Large intestine (tissue), 3 donors: ENCODE results near the gene PRDX2. TPM values are rescaled to one million over a fixed set of nuclear protein-coding genes. Genes with fewer than 3 reads are reported as not detected.
A peak's percentile ranks its signal among the peaks of the same experiment; 100 is the strongest.

Source experiments
- DNase-seq, 2 donors: peaks; one replicate each; pipeline versions ENCODE4 v3.0.0 to v3.0.0-alpha.2; 2013
- H3K27ac ChIP-seq: one replicate; pipeline ENCODE4 v1.5.1; 2013; ENCODE audit warnings: low read length
- H3K27me3 ChIP-seq: 2 replicates; pipeline ENCODE4 v1.6.1; 2013; ENCODE audit warnings: low read length; ENCODE audit not compliant: control insufficient read depth, insufficient read depth
- H3K36me3 ChIP-seq: 2 replicates; pipeline ENCODE4 v1.6.1; 2013; ENCODE audit warnings: low read length; ENCODE audit not compliant: control insufficient read depth, insufficient read depth
- H3K4me1 ChIP-seq: one replicate; pipeline ENCODE4 v1.6.1; 2013; ENCODE audit warnings: low read length; ENCODE audit not compliant: control insufficient read depth, insufficient read depth
- H3K4me3 ChIP-seq: one replicate; pipeline ENCODE4 v1.5.1; 2013; ENCODE audit warnings: low read length
- H3K9me3 ChIP-seq: one replicate; pipeline ENCODE4 v1.6.1; 2013; ENCODE audit warnings: mild to moderate bottlenecking, low read depth, low read length, moderate library complexity; ENCODE audit not compliant: control insufficient read depth
- WGBS: methylation state at CpG from one replicate; pipeline ENCODE4 v1.1.5; 2013; ENCODE audit warnings: low lambda C conversion rate; ENCODE audit not compliant: insufficient coverage; 5-methylcytosine and 5-hydroxymethylcytosine counted together
- polyA plus RNA-seq: library from polyadenylated mRNA; unstranded; fragments of 120-200 nt; gene quantifications from one replicate; pipeline ENCODE4 v1.2.1, GENCODE V29; 2013

The PRDX2 gene
- polyA plus RNA-seq, 1 donor, result 271 TPM

DNA sequence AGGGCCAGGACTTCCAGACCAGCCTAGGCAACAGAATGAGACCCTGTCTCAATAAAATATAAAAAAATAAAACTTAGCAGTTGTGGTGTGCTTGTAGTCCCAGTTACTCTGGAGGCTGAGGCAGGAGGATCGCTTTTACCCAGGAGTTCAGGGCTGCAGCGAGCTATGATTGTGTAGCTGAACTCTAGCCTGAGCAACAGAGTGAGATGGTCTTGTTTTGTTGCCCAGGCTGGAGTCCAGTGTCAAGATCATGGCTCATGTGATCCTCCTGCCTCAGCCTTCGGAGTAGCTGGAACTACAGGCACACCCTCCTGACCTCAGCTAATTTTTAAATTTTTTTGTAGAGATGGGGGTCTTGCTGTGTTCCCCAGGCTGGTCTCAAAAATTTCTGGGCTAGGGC lies 14.6 kb downstream of the PRDX2 start:
- peak in 1 of 2 donors; percentile 55 for DNase-seq
- Histone ChIP-seq H3K27ac (peak overlapping the region; percentile 100), H3K9me3 (no peaks in the 10 kb centered on the region), H3K4me3 (no peak overlapping the region), H3K27me3 (no peaks in the 10 kb centered on the region), H3K4me1 (peaks cover 78% of the 10 kb centered on the region), H3K36me3 (no peaks in the 10 kb centered on the region)
- WGBS, result no CpG with 5 or more reads among the region's 3 CpGs

DNA sequence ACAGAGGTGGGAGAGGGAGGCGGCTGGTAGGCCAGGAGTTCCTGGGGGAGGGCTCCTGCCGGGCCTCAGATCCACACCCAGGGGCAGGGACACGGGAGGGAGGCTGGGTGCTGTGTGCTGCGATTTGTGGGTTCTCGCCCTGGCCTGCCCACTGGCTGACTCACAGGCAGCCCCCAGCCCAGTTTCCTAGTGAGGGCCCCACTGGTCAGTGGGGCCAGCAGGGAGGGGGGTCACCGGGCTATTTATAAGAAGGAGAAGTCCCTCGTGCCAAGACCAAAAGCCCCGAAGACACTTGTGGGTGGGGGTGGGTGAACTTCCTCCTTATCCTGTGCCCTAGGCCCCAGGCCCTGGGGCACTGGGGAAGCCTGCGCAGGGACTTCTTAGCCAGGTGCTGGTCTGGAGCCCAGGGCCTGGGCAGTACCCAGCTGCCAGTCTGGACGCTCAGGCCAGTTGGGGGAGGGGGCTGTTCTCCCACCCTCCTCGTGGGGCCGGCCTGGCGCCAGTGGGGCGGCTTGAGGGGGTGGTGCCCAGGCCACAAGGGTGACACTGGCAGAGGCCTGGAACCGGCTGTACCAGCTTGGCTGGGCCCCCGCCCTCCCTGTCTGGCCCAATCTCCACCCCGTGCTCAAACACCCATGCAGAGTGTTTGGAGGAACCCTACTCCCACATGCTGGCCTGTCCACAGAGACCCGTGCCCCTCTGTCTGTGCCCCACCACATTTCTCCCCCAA lies 15.3 kb downstream of the PRDX2 start:
- Histone ChIP-seq H3K36me3 (no peaks in the 10 kb centered on the region), H3K4me3 (no peak overlapping the region), H3K27me3 (no peaks in the 10 kb centered on the region), H3K4me1 (peaks cover 82% of the 10 kb centered on the region), H3K9me3 (no peaks in the 10 kb centered on the region), H3K27ac (peak overlapping the region; percentile 100)
- peak in 1 of 2 donors; percentile 50 for DNase-seq
- WGBS, result no CpG with 5 or more reads among the region's 18 CpGs

DNA sequence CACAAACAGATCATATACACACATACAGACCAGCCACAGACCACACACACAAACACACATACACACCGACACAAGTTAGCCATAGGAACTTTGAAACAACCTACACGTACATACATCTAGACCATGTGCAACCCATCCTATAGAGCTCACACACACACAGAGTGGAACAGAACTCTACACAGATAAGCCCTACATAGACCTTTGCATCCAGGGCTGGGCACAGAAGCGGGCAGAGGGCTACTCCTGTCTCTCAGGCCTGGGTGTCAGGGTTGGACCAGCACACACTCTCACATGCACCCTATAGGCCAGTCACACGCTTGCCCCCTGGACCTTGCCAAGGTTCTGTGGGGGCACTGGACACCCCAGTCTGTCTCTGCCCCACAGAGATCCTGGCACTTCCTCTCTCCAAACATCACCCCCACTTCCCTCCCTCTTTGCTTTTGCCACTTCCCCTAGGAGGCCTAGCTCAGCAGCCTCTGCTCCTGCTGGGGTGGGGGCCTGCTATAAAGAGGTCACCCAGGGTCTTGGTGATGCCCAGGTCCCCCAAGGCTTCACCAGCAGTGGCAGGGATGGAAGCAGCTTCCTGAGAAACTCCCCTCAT lies 16.1 kb downstream of the PRDX2 start:
- Histone ChIP-seq H3K4me3 (no peak overlapping the region), H3K9me3 (no peaks in the 10 kb centered on the region), H3K36me3 (no peaks in the 10 kb centered on the region), H3K27ac (peak overlapping the region; percentile 100), H3K27me3 (no peaks in the 10 kb centered on the region), H3K4me1 (peaks cover 77% of the 10 kb centered on the region)
- no CpG with 5 or more reads among the region's 4 CpGs for WGBS
- DNase-seq, result peak; percentile 65 to 79

DNA sequence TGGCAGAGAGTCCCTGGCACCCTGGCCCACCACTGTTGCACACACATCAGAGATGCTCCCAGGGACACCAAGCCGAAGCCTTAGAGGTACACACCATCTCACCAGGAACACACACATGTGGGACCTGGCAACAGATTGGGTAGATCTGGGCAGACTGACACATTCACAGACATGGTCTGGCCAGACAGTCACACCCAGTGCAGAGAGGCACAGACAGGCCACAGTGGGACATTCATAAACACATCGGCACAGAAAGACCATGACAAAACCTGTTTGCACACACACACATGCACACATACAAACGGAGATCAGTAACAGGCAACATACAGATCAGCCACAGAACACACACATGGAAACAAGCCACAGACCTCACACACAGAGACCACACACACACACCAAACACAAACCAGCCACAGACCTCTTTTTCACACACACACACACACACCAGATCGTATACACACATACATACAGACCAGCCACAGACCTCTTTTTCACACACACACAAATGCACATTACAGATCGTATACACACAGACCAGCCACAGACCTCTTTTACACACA lies 16.6 kb downstream of the PRDX2 start:
- peak overlapping the region; percentile 100 for H3K27ac ChIP-seq
- DNase-seq, result peak in 1 of 2 donors; percentile 73
- no CpG with 5 or more reads among the region's 5 CpGs for WGBS
- H3K4me3 ChIP-seq, result no peak overlapping the region
- H3K36me3 ChIP-seq, result no peaks in the 10 kb centered on the region
- H3K9me3 ChIP-seq, result no peaks in the 10 kb centered on the region
- peaks cover 74% of the 10 kb centered on the region for H3K4me1 ChIP-seq
- H3K27me3 ChIP-seq, result no peaks in the 10 kb centered on the region

DNA sequence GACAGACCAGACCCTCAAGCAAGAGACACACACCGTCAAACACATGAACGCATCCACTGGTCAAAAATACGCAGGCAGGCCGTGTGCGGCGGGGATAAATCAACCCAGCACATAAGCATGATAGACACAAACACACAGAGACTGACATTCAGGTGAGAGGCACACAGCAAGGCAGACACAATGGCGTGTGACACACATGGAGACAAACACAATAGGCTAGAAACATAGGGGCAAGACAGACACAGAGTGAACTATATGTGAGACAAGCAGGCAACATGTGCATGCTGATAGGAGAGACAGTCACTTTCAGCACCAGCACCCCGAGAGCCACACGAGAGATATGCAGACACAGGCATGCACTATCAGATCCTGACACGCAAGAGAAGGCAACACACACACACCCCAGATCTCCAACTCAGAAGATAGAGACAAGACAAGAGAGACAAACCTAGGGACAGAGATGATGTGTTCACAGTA lies 17.2 kb downstream of the PRDX2 start:
- no CpG with 5 or more reads among the region's 10 CpGs for WGBS
- Histone ChIP-seq H3K36me3 (no peaks in the 10 kb centered on the region), H3K4me3 (no peak overlapping the region)

DNA sequence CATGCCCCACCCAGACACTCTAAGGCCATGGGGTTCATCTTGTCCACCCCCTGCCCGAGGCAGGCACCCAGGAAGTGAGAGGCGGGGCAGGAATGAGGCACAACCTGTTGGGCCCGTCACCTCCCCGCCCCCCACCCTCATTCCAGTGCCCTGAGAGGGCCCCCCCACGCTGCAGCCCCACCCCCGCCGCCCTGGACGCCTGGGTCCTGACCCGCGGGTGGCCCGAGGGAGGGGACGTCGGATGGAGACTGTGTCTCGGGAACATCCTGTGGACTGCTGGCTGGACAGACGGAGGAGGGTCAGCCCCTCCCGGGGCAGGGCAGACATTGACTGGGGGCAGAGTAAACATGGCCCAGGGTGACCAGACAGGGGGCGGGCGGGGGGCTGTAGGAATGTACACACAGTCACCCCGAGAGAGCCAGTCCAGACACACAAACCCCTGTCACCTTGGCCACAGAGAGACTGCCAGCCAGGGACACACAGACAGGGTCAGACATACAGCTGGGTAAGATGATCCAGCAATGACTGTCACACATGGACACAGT lies 17.7 kb downstream of the PRDX2 start:
- WGBS, result no CpG with 5 or more reads among the region's 19 CpGs
- H3K36me3 ChIP-seq, result no peaks in the 10 kb centered on the region
- no peak overlapping the region for H3K4me3 ChIP-seq
- peak in 1 of 2 donors; percentile 70 for DNase-seq
- peak overlapping the region; percentile 100 for H3K27ac ChIP-seq
- no peaks in the 10 kb centered on the region for H3K27me3 ChIP-seq
- H3K9me3 ChIP-seq, result no peaks in the 10 kb centered on the region
- peaks cover 75% of the 10 kb centered on the region for H3K4me1 ChIP-seq

More for the DNA sequence above, 17.2 kb downstream of the PRDX2 start:
- Histone ChIP-seq H3K4me1 (peaks cover 75% of the 10 kb centered on the region), H3K27me3 (no peaks in the 10 kb centered on the region), H3K27ac (peak overlapping the region; percentile 100), H3K9me3 (no peaks in the 10 kb centered on the region)
- DNase-seq, result peak in 1 of 2 donors; percentile 61

DNA sequence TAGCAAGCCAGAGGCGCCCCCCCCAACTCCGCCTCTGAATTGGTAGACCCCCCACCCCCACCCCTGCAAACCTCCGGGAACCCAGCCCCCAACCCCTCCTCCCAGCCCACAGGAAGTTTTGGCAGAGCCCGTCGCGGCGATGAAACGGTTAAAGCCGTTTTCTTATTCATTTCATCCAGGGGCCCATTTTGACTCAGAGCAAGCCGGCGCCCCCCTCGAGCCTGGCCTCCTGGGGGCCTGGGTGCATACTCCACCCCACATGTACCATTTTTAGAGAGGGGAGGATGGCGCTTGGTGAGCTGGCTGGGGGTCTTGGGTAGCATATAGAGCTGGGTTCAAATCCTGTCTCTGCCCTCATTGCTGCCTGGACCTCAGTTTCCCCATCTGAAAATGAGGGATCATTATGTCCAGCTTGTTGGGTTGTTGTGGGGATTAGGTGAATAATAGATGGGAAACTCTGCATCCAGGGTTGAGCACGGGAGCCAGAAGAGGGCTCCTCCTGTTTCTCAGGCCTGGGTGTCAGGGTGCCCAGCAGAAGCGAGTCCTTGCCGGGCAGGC lies 18.2 kb downstream of the PRDX2 start:
- H3K9me3 ChIP-seq, result no peaks in the 10 kb centered on the region
- peaks cover 75% of the 10 kb centered on the region for H3K4me1 ChIP-seq
- no peaks in the 10 kb centered on the region for H3K36me3 ChIP-seq
- H3K4me3 ChIP-seq, result peak overlapping the region; percentile 58
- DNase-seq, result no peak
- H3K27ac ChIP-seq, result peak overlapping the region; percentile 100
- no CpG with 5 or more reads among the region's 16 CpGs for WGBS
- H3K27me3 ChIP-seq, result no peaks in the 10 kb centered on the region

DNA sequence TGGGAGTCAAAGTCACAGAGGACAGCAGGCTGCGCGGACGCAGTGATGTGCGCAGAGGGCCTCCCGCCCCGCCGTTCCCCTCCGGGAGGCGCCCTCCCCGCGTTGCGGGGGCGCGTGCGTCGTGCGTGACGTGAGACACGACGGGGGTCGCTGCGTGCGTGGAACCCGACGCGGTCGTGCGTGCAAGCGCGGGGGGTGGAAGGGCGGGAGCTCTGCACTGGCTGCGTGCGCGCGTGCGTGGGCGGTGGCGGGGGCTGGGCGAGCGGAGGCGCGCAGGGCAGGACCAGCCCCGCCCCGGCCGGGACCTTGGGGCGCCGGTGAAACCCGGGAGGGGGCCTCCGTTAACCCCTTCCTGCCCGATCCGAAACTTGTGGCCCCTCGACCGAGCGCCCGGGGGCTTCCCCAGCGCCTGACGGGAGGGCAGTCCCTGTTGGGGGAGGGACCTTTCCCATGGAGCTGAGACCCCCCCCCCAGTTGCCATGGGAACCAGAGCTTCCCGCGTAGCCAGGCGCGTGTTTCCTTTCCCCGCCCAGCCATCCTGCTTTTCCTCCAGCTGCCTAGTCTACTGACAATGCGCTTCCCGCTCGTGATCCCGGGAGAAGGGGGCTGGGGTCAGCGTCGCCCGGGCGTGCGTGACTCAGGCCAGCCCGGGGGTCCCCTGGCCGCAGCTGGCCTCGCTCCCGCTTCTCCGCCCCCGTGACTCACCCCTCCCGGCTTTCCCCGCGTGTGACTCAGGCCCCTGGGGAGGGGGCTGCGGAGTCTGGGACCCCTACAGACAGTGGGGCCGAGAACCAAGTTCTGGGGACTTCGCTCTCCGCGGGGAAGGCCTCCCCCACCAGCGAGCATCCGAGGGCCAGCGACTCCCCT lies 18.9 kb downstream of the PRDX2 start:
- DNase-seq, result peak; percentile 84 to 90
- Histone ChIP-seq H3K36me3 (no peaks in the 10 kb centered on the region), H3K27me3 (no peaks in the 10 kb centered on the region), H3K4me3 (peak overlapping the region; percentile 58), H3K9me3 (no peaks in the 10 kb centered on the region), H3K4me1 (peaks cover 69% of the 10 kb centered on the region), H3K27ac (peak overlapping the region; percentile 100)
- WGBS, result no CpG with 5 or more reads among the region's 88 CpGs

DNA sequence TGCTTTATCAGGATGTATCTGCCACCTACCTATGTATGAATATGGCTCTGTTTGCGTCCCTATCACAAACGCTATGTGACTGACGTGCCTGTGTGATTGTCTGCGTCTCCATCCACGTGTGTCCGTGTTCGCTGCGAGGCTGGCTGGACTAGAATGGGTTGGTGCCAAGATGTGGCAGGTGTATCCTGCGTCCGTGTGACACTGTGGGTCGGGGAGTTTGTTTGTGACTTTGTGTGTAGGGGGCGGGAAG lies 19.5 kb downstream of the PRDX2 start:
- no peaks in the 10 kb centered on the region for H3K36me3 ChIP-seq
- peaks cover 68% of the 10 kb centered on the region for H3K4me1 ChIP-seq
- 0% methylated on average over 1 of the region's 12 CpGs for WGBS
- no peaks in the 10 kb centered on the region for H3K9me3 ChIP-seq
- no peak for DNase-seq
- H3K27ac ChIP-seq, result peak overlapping the region; percentile 100
- H3K4me3 ChIP-seq, result peak overlapping the region; percentile 58
- no peaks in the 10 kb centered on the region for H3K27me3 ChIP-seq
